ENCODE results near the gene ARRDC4.

- TF ChIP-seq, protein P1, sequence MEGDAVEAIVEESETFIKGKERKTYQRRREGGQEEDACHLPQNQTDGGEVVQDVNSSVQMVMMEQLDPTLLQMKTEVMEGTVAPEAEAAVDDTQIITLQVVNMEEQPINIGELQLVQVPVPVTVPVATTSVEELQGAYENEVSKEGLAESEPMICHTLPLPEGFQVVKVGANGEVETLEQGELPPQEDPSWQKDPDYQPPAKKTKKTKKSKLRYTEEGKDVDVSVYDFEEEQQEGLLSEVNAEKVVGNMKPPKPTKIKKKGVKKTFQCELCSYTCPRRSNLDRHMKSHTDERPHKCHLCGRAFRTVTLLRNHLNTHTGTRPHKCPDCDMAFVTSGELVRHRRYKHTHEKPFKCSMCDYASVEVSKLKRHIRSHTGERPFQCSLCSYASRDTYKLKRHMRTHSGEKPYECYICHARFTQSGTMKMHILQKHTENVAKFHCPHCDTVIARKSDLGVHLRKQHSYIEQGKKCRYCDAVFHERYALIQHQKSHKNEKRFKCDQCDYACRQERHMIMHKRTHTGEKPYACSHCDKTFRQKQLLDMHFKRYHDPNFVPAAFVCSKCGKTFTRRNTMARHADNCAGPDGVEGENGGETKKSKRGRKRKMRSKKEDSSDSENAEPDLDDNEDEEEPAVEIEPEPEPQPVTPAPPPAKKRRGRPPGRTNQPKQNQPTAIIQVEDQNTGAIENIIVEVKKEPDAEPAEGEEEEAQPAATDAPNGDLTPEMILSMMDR (IDR thresholded peaks at IDR 0.05), result no peak
- TF ChIP-seq POLR2A (IDR thresholded peaks at IDR 0.05), result no peak
Observed at GRCh38 chr15:97993310-97993738, 32.8 kb downstream of the ARRDC4 start.

Data from tibial nerve (tissue), 3 donors.